Kidney epithelial cell (primary cell): Measurements from ENCODE around the gene XPO6. TPM values are rescaled to one million over a fixed set of nuclear protein-coding genes. Genes with fewer than 3 reads are reported as not detected.
A peak's percentile ranks its signal among the peaks of the same experiment; 100 is the strongest.
"Not testable (repeated sequence)": the region's sequence is repeated elsewhere in the genome, so short reads cannot be mapped to it uniquely, and the experiment has no call there.

Source experiments
- DNase-seq: peaks from one replicate; pipeline ENCODE4 v3.0.0-alpha.2; 2010; ENCODE audit warnings: low read depth
- H3K27me3 ChIP-seq: 2 replicates; pipeline ENCODE4 v1.6.0; 2011; ENCODE audit warnings: low read length; ENCODE audit not compliant: control insufficient read depth, insufficient read depth
- H3K36me3 ChIP-seq: 2 replicates; pipeline ENCODE4 v1.5.1; 2011; ENCODE audit warnings: low read length; ENCODE audit not compliant: control insufficient read depth, insufficient read depth
- H3K4me3 ChIP-seq: 2 replicates; pipeline ENCODE4 v1.5.1; 2011; ENCODE audit warnings: low read depth, mild to moderate bottlenecking, control low read depth, low read length
- total RNA-seq: library from RNA; depleted of rRNA; stranded (reverse); fragments of >200 nt; gene quantifications from 2 replicates; pipeline ENCODE4 v1.2.3, GENCODE V29; 2015
- TF ChIP-seq, protein P1 (sequence below): IDR thresholded peaks from 2 replicates; pipeline ENCODE4 v1.5.1; 2011; ENCODE audit warnings: mild to moderate bottlenecking, moderate library complexity, low read length, control low read depth, inconsistent platforms; ENCODE audit not compliant: insufficient read depth, poor library complexity, severe bottlenecking

The XPO6 gene
- total RNA-seq, 1 donor from 2014 or later = 61.9 TPM

- H3K27me3 ChIP-seq = no peaks in the 10 kb centered on the region
- TF ChIP-seq, protein P1, sequence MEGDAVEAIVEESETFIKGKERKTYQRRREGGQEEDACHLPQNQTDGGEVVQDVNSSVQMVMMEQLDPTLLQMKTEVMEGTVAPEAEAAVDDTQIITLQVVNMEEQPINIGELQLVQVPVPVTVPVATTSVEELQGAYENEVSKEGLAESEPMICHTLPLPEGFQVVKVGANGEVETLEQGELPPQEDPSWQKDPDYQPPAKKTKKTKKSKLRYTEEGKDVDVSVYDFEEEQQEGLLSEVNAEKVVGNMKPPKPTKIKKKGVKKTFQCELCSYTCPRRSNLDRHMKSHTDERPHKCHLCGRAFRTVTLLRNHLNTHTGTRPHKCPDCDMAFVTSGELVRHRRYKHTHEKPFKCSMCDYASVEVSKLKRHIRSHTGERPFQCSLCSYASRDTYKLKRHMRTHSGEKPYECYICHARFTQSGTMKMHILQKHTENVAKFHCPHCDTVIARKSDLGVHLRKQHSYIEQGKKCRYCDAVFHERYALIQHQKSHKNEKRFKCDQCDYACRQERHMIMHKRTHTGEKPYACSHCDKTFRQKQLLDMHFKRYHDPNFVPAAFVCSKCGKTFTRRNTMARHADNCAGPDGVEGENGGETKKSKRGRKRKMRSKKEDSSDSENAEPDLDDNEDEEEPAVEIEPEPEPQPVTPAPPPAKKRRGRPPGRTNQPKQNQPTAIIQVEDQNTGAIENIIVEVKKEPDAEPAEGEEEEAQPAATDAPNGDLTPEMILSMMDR = no peak
- H3K4me3 ChIP-seq = no peak overlapping the region
- no peak for DNase-seq
- H3K36me3 ChIP-seq = no peaks in the 10 kb centered on the region
Measured at GRCh38 chr16:28237754-28238357, 26.1 kb upstream of the XPO6 start.

DNA sequence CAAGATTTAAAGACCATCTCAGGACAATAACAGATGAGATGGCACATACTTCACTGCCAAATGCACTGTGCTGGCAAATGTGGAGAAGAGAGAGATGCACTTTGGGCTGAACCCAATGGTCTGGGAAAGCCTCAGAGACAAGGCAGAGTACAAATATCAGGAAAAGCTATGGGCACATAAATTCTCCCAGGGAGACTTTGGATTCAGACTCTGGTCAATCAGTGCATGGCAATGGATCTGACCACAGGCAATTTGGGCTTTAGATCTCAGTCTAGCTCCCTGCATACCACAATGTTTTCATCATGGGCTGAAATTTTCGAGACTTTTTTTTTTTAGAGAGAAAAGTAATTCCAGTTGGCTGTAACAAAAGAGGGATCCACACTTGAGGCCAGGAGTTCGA is 20.0 kb upstream of the XPO6 start:
- Histone ChIP-seq H3K4me3 (no peak overlapping the region), H3K27me3 (no peaks in the 10 kb centered on the region), H3K36me3 (no peaks in the 10 kb centered on the region)
- no peak for DNase-seq
- TF ChIP-seq, protein P1 = no peak

DNA sequence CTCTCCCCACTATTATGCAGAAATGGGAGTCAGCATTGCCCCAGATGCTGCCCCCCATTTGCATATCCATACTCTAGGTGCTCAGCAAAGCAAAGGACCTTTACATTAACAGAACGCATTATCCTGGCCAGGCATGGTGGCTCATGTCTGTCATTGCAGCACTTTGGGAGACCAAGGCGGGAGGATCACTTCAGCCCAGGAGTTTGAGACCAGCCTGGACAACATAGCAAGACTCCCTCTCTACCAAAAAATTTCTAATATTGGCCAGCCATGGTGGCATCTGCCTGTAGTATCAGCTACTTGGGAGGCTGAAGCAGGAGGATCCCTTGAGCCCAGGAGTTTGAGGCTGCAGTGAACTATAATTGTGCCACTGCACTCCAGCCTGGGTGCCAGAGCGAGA is 12.1 kb upstream of the XPO6 start:
- H3K4me3 ChIP-seq, DNase-seq, H3K27me3 ChIP-seq, H3K36me3 ChIP-seq: not testable (repeated sequence)

DNA sequence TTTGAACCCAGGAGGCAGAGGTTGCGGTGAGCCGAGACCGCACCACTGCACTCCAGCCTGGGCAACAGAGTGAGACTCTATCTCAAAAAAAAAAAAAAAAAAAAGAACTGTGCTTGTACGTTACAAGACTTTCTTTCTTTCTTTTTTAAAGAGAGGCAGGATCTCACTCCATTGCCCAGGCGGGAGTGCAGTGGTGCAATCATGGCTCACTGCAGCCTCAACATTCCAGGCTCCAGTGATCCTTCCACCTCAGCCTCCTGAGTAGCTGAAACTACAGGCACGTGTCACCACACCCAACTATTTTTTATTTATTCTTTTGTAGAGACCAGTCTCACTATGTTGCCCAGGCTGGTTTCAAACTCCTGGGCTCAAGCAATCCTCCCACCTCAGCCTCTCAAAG is 8.0 kb upstream of the XPO6 start:
- not testable (repeated sequence) for H3K36me3 ChIP-seq, H3K27me3 ChIP-seq, DNase-seq, H3K4me3 ChIP-seq

GRCh38 chr16:28219282-28219681 is 7.5 kb upstream of the XPO6 start:
- no peak overlapping the region for H3K4me3 ChIP-seq
- TF ChIP-seq, protein P1 = no peak
- H3K36me3 ChIP-seq = no peaks in the 10 kb centered on the region
- no peaks in the 10 kb centered on the region for H3K27me3 ChIP-seq
- no peak for DNase-seq

DNA sequence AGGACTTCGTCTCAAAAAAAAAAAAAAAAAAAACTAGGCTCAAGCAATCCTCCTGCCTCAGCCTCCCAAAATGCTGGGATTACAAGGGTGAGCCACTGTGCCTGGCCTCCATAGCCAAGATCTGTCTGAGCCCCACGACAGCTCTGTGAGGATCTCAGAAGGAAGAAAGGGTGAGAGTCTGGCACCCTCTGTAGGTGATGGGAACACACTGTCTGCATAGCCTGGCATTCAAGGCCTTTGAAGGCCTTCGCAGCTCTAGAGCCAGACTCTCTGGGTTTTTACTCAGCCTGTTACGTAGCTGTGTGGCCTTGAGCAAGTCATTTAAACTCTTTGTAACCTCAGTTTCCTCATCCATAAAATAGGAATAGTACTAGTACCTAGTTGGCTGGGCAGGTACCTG is 6.3 kb upstream of the XPO6 start:
- no peaks in the 10 kb centered on the region for H3K27me3 ChIP-seq
- TF ChIP-seq, protein P1 = peak; percentile 31
- no peak for DNase-seq
- H3K4me3 ChIP-seq = no peak overlapping the region
- H3K36me3 ChIP-seq = no peaks in the 10 kb centered on the region

GRCh38 chr16:28217326-28217725 is 5.6 kb upstream of the XPO6 start:
- Histone ChIP-seq H3K36me3 (no peaks in the 10 kb centered on the region), H3K27me3 (no peaks in the 10 kb centered on the region), H3K4me3 (no peak overlapping the region)
- TF ChIP-seq, protein P1 = no peak
- no peak for DNase-seq
